Activated T-cell treated with anti-CD3 and anti-CD28 coated beads, Interleukin-2, amount 50 U/mL, for 24 hours (primary cell): ENCODE results near the gene PRMT7.
A peak's percentile ranks its signal among the peaks of the same experiment; 100 is the strongest.
"Not testable (repeated sequence)": the region's sequence is repeated elsewhere in the genome, so short reads cannot be mapped to it uniquely, and the experiment has no call there.

ENCODE experiments used
- DNase-seq: peaks from one replicate; pipeline ENCODE4 v3.0.0-alpha.2; 2020
- H3K27ac Mint-ChIP-seq: 2 replicates; pipeline ENCODE4 v1.8.0; 2020; ENCODE audit warnings: mild to moderate bottlenecking, mixed read lengths
- H3K27me3 Mint-ChIP-seq: 2 replicates; pipeline ENCODE4 v1.8.0; 2020; ENCODE audit warnings: mixed read lengths
- H3K36me3 Mint-ChIP-seq: 2 replicates; pipeline ENCODE4 v1.8.0; 2020; ENCODE audit warnings: low read depth, mixed read lengths
- H3K4me1 Mint-ChIP-seq: 2 replicates; pipeline ENCODE4 v1.8.0; 2020; ENCODE audit warnings: low read depth, mixed read lengths
- H3K4me3 Mint-ChIP-seq: 2 replicates; pipeline ENCODE4 v1.8.0; 2020; ENCODE audit warnings: mild to moderate bottlenecking, moderate library complexity, mixed read lengths
- H3K9me3 Mint-ChIP-seq: 2 replicates; pipeline ENCODE4 v1.8.0; 2020; ENCODE audit warnings: mixed read lengths

The PRMT7 gene

GRCh38 chr16:68288796-68289195 lies 22.0 kb upstream of the PRMT7 start:
- H3K27me3 Mint-ChIP-seq, H3K9me3 Mint-ChIP-seq, DNase-seq, H3K4me3 Mint-ChIP-seq: not testable (repeated sequence)
- Mint-ChIP-seq H3K4me1 (peaks cover 92% of the 10 kb centered on the region), H3K36me3 (peaks cover 90% of the 10 kb centered on the region), H3K27ac (peak overlapping the region; percentile 92)

- no peaks in the 10 kb centered on the region for H3K27me3 Mint-ChIP-seq
- H3K4me3 Mint-ChIP-seq, result peak overlapping the region; percentile 20
- H3K9me3 Mint-ChIP-seq, result no peaks in the 10 kb centered on the region
- H3K27ac Mint-ChIP-seq, result peak overlapping the region; percentile 92
- no peak for DNase-seq
- peaks cover 89% of the 10 kb centered on the region for H3K36me3 Mint-ChIP-seq
- peaks cover 90% of the 10 kb centered on the region for H3K4me1 Mint-ChIP-seq
Measured at GRCh38 chr16:68289202-68289601, 21.6 kb upstream of the PRMT7 start.

DNA sequence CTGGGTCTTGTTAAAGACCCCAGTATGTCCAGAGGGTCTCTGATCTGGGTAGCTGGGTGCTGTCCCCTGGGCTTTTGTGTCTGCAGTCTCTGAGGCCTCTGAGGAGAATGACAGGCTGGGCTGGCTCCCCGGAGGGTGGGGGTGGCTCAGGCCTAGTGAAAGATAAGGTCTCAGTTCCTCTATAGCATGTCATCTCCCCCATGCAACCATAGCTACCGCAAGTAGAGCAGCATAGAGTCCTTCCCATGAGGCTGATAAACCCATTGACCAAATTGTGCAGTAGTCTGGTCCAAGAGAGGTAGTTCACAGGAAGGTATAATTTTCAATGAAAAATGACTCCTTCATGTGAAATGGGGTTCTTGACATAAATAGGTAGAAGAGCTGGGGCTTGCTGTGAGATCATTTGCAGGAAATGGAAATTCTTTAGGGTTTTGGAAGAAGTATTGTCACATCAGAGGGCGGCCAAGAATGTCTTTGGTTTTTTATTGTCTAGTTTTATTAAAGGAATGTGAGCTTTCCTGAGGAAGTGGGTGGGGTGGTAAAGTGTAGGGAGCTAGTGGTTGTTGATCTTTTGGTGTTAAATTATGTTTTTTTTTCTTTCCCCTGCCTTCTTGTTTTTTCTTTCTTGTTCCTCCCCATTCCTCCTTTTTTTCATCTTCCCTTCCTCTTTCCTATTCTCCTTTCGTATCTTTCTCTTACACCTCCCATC lies 21.0 kb upstream of the PRMT7 start:
- DNase-seq, result peak; percentile 65
- no peaks in the 10 kb centered on the region for H3K9me3 Mint-ChIP-seq
- H3K4me3 Mint-ChIP-seq, result peak overlapping the region; percentile 19
- no peaks in the 10 kb centered on the region for H3K27me3 Mint-ChIP-seq
- H3K36me3 Mint-ChIP-seq, result peaks cover 90% of the 10 kb centered on the region
- peaks cover 87% of the 10 kb centered on the region for H3K4me1 Mint-ChIP-seq
- peak overlapping the region; percentile 92 for H3K27ac Mint-ChIP-seq

DNA sequence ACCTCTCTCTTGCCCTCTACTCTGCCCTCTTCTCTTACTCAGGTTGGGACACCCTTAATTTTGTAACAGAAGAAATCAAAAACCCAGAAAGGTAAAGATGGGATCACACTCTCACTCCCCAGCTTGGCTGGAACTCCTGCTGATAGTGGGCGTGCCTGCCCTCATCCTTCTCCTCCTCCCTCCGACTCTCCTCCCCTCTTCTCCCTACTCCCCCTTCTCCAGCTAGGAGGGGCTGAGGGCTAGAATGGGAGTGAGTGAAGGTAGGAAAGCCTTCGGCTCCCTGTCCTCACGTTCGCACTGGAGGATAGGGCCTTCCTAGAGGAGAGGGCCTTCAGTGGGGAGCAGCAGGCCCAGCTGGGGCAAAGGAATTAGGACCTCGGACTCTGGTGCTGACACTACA lies 20.4 kb upstream of the PRMT7 start:
- no peaks in the 10 kb centered on the region for H3K27me3 Mint-ChIP-seq
- DNase-seq, result no peak
- peak overlapping the region; percentile 92 for H3K27ac Mint-ChIP-seq
- H3K9me3 Mint-ChIP-seq, result no peaks in the 10 kb centered on the region
- peaks cover 80% of the 10 kb centered on the region for H3K4me1 Mint-ChIP-seq
- H3K36me3 Mint-ChIP-seq, result peaks cover 90% of the 10 kb centered on the region
- peak overlapping the region; percentile 19 for H3K4me3 Mint-ChIP-seq

DNA sequence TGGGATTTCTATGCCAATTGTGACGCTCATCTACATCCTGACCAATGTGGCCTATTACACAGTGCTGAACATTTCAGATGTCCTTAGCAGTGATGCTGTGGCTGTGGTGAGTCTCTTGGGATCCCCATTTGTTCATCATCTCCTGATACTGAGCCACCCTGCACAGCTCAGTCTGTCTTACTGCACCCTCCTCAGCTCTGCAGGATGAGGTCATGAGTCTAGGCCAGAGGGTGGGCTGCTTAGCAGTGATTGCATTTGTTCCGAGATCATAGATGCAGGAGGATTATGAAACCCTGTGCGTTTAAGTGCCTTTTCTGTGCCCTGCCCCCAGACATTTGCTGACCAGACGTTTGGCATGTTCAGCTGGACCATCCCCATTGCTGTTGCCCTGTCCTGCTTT lies 19.6 kb upstream of the PRMT7 start:
- H3K9me3 Mint-ChIP-seq, result no peaks in the 10 kb centered on the region
- H3K36me3 Mint-ChIP-seq, result peaks cover 92% of the 10 kb centered on the region
- H3K27me3 Mint-ChIP-seq, result no peaks in the 10 kb centered on the region
- no peak for DNase-seq
- H3K4me1 Mint-ChIP-seq, result peaks cover 72% of the 10 kb centered on the region
- H3K4me3 Mint-ChIP-seq, result no peak overlapping the region
- H3K27ac Mint-ChIP-seq, result peak overlapping the region; percentile 92

- H3K27ac Mint-ChIP-seq, result peak overlapping the region; percentile 92
- H3K4me3 Mint-ChIP-seq, result no peak overlapping the region
- no peaks in the 10 kb centered on the region for H3K9me3 Mint-ChIP-seq
- no peak for DNase-seq
- H3K27me3 Mint-ChIP-seq, result no peaks in the 10 kb centered on the region
- peaks cover 93% of the 10 kb centered on the region for H3K36me3 Mint-ChIP-seq
- peaks cover 61% of the 10 kb centered on the region for H3K4me1 Mint-ChIP-seq
Measured at GRCh38 chr16:68292425-68292824, 18.4 kb upstream of the PRMT7 start.

- Mint-ChIP-seq H3K4me1 (peaks cover 33% of the 10 kb centered on the region), H3K36me3 (peaks cover 96% of the 10 kb centered on the region), H3K27me3 (no peaks in the 10 kb centered on the region), H3K4me3 (no peak overlapping the region), H3K27ac (peak overlapping the region; percentile 73), H3K9me3 (no peaks in the 10 kb centered on the region)
- no peak for DNase-seq
Measured at GRCh38 chr16:68296291-68296690, 14.5 kb upstream of the PRMT7 start.

DNA sequence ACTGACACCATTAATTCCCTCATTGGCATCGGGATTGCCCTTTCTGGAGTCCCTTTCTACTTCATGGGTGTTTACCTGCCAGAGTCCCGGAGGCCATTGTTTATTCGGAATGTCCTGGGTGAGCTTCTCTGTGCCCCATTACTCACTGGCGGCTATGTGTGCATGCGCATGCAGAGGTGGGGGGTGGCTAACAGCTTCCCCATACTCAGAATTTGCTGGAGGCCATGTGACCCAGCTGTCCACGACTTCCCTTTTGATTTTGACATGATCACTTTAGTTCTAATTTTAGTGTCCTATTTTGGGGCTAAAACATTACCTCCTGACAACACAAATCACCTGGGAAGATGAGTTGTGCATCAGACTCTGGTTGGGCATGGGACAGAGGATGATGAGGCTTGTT lies 14.1 kb upstream of the PRMT7 start:
- DNase-seq, result no peak
- H3K27me3 Mint-ChIP-seq, result no peaks in the 10 kb centered on the region
- H3K9me3 Mint-ChIP-seq, result no peaks in the 10 kb centered on the region
- H3K27ac Mint-ChIP-seq, result peak overlapping the region; percentile 73
- H3K4me3 Mint-ChIP-seq, result no peak overlapping the region
- peaks cover 29% of the 10 kb centered on the region for H3K4me1 Mint-ChIP-seq
- H3K36me3 Mint-ChIP-seq, result peaks cover 96% of the 10 kb centered on the region

- Mint-ChIP-seq H3K4me3 (no peak overlapping the region), H3K27me3 (no peaks in the 10 kb centered on the region), H3K4me1 (peaks cover 22% of the 10 kb centered on the region), H3K36me3 (peaks cover 97% of the 10 kb centered on the region), H3K9me3 (no peaks in the 10 kb centered on the region), H3K27ac (peak overlapping the region; percentile 73)
- DNase-seq, result no peak
Measured at GRCh38 chr16:68297908-68298307, 12.9 kb upstream of the PRMT7 start.

DNA sequence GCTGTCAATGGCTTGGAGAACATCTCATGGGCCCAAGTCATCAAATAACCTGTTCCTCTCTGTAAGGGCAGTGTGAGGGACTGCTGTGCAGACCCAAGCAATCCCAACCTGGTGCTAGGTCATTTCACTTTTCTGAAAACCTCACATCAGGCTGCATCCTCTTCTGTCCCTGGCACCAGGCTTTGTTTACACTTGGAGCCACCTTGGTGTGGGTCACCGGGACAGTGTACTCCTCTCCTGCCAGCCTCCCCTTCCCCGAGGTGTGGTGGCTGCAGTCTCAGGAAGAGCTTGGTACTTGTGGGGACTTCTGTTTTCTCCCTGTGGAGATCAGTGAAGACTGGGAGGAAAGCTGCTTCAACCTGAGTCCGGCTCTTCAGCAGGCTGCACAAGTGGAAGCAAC lies 12.5 kb upstream of the PRMT7 start:
- H3K36me3 Mint-ChIP-seq, result peaks cover 98% of the 10 kb centered on the region
- peak overlapping the region; percentile 73 for H3K27ac Mint-ChIP-seq
- H3K4me3 Mint-ChIP-seq, result no peak overlapping the region
- DNase-seq, result no peak
- peaks cover 21% of the 10 kb centered on the region for H3K4me1 Mint-ChIP-seq
- no peaks in the 10 kb centered on the region for H3K9me3 Mint-ChIP-seq
- no peaks in the 10 kb centered on the region for H3K27me3 Mint-ChIP-seq

DNA sequence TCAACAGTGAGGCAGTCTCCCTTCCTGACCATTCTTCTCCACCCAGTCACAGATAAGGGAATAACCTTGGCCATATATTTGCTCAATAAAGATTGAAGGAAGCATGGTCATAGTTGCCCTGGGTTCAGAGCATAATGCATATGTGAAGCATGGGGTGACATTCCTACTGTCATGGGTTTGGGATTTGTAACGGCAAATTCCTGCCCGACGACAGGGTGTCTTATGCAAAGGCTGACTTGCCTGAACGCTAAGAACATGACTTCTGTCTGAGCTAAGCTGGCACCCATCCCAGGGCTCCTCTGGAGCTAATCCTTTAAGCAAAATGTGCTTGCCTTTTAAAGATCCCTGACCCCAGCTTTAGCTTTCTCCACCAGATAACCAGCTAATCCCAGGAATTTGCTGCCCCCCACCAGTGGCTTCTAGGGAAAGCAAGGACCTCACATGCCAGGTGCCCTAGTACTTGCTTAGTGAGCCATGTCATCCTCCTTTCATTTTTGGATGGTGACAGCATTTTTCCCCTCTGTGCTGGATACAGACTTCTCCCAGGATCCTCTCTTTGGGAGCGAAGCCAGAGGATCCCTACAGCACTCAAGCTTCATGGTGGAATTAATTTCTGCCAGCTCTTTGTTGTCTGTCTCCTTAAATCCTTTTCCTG lies 11.8 kb upstream of the PRMT7 start:
- Mint-ChIP-seq H3K4me1 (peaks cover 19% of the 10 kb centered on the region), H3K4me3 (no peak overlapping the region), H3K36me3 (peaks cover 99% of the 10 kb centered on the region), H3K27me3 (no peaks in the 10 kb centered on the region), H3K27ac (peak overlapping the region; percentile 73), H3K9me3 (no peaks in the 10 kb centered on the region)
- DNase-seq, result no peak

DNA sequence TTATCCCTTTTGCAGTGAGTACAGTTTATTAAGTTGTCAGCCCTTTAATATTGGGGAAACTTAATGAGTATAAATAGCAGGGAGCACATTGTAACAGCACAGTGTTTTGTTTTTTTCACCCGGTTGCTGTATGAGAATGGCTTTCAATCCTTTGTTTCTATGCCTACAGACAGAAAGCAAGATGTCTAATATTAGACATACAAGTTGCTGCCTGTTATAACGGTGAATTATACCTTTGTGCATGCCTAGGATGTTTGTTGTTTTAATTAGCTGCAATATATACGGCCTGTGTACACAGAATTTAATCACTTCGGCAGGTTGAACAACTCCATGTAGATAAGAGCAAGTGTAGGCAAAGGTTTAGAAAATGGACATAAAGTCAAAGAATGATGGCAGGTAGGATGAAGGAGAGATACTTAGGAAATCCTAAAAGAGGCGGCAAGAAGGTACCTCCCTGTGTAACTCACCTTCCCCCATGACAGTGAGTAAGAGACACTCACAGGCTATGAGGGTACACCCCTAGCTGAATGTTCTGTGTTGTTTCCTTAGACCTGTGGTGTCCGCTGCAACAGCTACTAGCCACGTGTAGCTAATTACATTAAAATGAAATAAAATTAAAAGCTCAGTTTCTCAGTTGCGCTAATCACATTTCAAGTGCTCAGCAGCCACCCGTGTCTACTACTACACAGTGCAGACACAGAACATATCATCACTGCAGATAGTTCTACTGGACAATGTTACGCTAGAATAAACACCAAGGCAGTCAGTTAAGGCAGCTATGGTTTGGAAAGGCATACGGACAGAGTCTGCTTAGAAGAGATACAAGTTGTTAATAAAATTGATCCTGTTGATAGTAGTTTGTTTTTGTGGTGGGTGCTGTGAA lies 11.0 kb upstream of the PRMT7 start:
- no peaks in the 10 kb centered on the region for H3K27me3 Mint-ChIP-seq
- H3K4me1 Mint-ChIP-seq, result peaks cover 15% of the 10 kb centered on the region
- no peak overlapping the region for H3K4me3 Mint-ChIP-seq
- peaks cover 99% of the 10 kb centered on the region for H3K36me3 Mint-ChIP-seq
- peak overlapping the region; percentile 78 for H3K27ac Mint-ChIP-seq
- DNase-seq, result no peak
- H3K9me3 Mint-ChIP-seq, result no peaks in the 10 kb centered on the region

GRCh38 chr16:68300734-68301459 lies 9.9 kb upstream of the PRMT7 start:
- Mint-ChIP-seq H3K27me3 (no peaks in the 10 kb centered on the region), H3K9me3 (no peaks in the 10 kb centered on the region), H3K4me3 (no peak overlapping the region), H3K4me1 (peaks cover 19% of the 10 kb centered on the region), H3K27ac (peak overlapping the region; percentile 78), H3K36me3 (peaks cover 99% of the 10 kb centered on the region)
- no peak for DNase-seq

DNA sequence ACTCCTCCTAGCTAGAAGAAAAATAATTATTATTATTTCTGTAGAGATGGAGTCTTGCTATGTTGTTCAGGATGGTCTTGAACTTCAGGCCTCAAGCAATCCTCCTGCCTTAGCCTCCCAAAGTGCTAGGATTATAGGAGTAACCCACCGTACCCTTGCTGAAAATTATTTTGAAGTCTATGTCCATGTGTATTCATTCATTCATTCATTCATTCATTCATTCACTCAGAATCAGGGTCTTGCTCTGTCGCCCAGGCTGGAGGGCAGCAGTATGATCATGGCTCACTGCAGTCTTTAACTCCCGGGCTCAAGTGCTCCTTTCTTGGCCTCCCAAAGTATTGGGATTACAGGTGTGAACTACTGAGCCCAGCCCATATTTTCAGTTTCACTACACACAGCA lies 4.2 kb upstream of the PRMT7 start:
- DNase-seq, result no peak
- Mint-ChIP-seq H3K36me3 (peaks cover 91% of the 10 kb centered on the region), H3K27me3 (no peaks in the 10 kb centered on the region), H3K4me3 (no peak overlapping the region), H3K4me1 (peaks cover 34% of the 10 kb centered on the region), H3K27ac (peak overlapping the region; percentile 76), H3K9me3 (no peaks in the 10 kb centered on the region)
